ENCODE data around the gene RNF207.
A peak's percentile ranks its signal among the peaks of the same experiment; 100 is the strongest.

The RNF207 gene

GRCh38 chr1:6174621-6175410, 31.1 kb upstream of the RNF207 start:
- no peak for DNase-seq

GRCh38 chr1:6175411-6175828, 30.5 kb upstream of the RNF207 start:
- DNase-seq: no peak

GRCh38 chr1:6176779-6177178, 29.1 kb upstream of the RNF207 start:
- no peak for DNase-seq

DNA sequence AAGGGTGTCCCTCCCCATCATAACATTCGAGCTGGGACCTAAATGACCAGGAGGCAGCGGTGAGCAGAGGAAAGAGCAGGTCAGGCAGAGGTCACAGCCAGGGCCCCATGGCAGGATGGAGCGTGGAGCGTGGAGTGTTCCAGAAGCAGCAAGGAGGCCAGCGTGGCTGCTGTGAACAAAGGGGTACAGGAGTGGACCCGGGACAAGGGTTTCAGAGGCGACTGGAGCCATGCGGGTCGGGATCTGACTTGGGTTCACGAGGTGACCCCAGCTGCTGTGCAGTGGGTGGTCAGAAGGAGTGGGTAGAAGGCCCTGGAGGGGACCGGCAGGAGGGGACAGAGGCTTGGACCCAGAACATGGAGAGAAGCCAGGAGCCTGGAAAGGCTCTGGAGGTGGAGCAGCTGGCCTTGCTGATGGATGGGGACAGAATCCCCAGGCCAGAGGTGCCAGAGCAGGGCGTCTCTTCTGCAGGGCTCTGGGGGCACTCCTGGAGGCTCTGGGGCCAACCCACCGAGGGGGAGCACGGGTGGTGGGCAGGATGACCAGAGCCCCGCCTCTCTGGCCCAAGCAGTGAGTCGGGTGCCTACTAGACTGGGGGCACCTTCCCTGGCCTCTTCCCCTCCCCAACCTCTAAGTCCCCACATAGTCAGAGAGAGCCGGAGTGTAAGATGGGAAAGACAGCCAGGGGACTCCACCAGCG, 28.1 kb upstream of the RNF207 start:
- DNase-seq: no peak

GRCh38 chr1:6178751-6179563, 27.0 kb upstream of the RNF207 start:
- no peak for DNase-seq

DNA sequence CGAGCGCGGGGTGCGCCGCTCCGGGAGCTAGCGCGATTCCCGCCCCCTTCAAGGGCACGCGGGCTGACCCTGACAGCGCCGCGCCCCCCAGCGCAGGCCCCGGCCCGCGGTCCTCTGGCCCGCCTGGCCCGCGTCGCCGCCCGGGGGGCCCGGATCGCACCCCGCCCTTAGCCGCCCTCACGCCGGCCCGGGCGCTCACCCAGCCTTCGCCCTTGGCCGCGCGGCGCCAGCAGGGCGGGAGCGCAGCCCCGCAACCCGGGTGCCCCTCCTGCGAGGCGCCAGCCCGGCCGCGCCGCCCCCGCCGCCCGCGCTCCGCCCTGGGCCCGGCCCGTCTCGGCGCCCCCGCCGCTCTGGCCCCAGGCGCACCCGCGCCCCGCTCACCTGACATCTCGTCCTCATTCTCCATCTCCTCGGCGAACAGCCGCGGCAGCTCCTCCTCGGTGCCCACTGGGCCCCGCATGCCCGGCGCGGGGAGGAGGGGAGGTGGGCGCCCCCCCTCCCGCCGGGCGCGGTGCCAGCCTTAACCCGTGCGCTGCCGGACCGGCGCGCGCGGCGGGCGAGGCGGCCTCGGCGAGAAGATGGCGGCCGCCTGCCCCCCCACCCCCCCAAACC, 26.2 kb upstream of the RNF207 start:
- DNase-seq: no peak

GRCh38 chr1:6180268-6180706, 25.6 kb upstream of the RNF207 start, which contains the start of gene CHD5:
TSS of gene CHD5 (minus strand) at chr1:6180321. CDS start at chr1:6180023, 298 bp downstream.
- peak in 1 of 4 experiments; percentile 10 for DNase-seq

- no peak for DNase-seq
Observed at GRCh38 chr1:6180707-6181311, 25.1 kb upstream of the RNF207 start.

- peak in 1 of 4 experiments; percentile 9 for DNase-seq
Observed at GRCh38 chr1:6181347-6181770, 24.6 kb upstream of the RNF207 start.

DNA sequence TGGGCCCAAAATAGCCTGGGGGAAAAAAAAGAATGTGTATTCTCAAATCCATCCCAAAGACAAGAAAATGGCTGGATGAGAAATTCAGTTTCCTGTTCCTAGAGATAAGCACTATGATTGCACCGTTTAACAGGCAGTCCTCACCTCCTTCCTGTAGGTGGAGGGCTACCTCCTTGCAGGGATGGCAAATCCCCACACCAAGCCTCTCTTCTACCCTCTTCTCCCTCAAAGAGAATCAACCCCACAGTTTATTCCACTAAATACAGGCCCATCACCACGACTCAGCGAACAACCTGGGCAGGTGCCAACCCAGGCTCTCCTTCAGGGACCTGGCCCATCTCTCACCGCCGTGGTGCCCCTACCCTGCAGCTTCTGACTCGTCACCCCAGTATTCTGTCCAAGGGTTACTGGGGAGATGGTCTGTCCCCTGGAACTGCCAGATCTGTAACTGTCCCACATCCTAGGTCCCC, 22.4 kb upstream of the RNF207 start:
- DNase-seq: no peak

- no peak for DNase-seq
Observed at GRCh38 chr1:6184083-6184783, 21.7 kb upstream of the RNF207 start.

DNA sequence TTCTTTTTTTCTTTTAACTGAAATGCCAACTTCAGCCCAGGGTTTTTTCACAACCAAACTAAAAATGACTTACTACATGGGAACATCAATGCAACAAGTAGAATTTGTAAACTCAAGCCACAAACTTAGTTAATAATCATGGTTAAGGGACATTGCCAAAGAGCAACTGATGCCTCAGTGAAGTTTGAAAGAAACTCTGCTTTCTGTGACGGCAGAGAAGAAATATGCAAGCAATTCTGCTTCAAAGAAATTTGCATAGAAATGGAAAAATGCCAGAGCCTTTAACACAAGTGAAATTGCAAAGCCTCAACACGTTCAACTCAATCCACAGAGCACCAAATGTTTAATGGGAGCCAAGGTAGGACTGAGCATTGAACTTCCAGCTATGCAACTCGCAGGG, 20.8 kb upstream of the RNF207 start:
- no peak for DNase-seq

DNA sequence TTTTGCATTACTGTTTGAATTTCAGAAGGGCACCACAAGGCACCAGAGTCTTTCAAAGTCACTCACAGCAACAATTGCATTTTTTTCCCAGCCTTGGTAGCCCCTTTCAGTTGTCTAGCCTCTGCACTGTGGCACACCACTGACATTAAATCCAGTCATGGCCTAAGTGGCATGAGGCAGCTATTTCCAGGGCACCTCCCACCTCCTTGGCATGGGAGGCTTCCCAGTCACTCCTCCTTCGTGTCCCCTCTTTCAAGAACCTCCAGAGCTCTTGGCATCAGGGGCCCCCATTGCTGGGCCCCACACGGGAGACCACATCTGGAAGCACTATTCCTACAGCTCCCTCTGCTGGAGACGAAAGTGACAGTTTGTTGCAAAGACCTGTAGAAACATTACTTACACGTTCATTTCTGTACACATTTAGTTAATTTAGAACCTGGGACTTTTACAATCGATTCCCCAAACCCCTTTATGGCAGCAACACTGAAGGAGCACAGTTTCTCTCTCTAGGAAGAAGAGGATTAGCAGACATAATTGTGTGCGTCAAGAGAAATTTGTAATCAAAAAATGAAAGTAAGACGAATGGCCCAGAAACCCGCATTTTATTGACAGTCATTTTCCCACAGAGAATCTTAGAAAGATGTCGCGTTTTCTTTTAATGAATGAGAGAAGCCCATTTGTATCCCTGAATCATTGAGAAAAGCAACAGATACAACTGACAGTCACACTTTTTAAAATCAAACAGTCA, 20.1 kb upstream of the RNF207 start:
- peak; percentile 19 to 46 (median 42) for DNase-seq

- no peak for DNase-seq
Observed at GRCh38 chr1:6188466-6188865, 17.5 kb upstream of the RNF207 start.

DNA sequence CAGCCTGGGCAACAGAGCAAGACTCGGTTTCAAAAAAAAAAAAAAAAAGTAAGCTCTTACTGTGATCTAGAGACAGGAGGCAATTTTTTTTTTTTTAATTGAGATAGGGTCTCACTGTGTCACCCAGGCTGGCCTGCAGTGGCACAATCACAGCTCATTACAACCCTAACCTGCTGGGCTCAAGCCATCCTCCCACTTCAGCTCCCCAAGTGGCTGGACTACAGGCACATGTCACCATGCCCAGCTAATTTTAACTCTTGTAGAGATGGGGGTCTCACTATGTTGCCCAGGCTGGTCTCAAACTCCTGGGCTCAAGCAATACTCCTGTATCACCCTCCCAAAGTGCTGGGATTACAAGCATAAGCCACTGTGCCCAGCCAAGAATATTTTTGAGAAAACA, 14.0 kb upstream of the RNF207 start:
- DNase-seq: no peak

GRCh38 chr1:6197746-6198427, 8.0 kb upstream of the RNF207 start:
- DNase-seq: no peak

GRCh38 chr1:6198646-6199297, 7.1 kb upstream of the RNF207 start:
- peak in 3 of 4 experiments; percentile 26 to 52 (median 40) for DNase-seq

- DNase-seq: peak; percentile 99
Observed at GRCh38 chr1:6199298-6200187, 6.4 kb upstream of the RNF207 start, which contains the start of gene RPL22. TSS of gene RPL22 (minus strand) at chr1:6199595. CDS start at chr1:6199573, 22 bp downstream.

All from suppressor macrophage (primary cell).